ENCODE results near the gene COL23A1.

GRCh38 chr5:178234750-178235587 lies 355.2 kb downstream of the COL23A1 start:
- TF ChIP-seq, protein P1, sequence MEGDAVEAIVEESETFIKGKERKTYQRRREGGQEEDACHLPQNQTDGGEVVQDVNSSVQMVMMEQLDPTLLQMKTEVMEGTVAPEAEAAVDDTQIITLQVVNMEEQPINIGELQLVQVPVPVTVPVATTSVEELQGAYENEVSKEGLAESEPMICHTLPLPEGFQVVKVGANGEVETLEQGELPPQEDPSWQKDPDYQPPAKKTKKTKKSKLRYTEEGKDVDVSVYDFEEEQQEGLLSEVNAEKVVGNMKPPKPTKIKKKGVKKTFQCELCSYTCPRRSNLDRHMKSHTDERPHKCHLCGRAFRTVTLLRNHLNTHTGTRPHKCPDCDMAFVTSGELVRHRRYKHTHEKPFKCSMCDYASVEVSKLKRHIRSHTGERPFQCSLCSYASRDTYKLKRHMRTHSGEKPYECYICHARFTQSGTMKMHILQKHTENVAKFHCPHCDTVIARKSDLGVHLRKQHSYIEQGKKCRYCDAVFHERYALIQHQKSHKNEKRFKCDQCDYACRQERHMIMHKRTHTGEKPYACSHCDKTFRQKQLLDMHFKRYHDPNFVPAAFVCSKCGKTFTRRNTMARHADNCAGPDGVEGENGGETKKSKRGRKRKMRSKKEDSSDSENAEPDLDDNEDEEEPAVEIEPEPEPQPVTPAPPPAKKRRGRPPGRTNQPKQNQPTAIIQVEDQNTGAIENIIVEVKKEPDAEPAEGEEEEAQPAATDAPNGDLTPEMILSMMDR (tag by site-specific recombination; IDR thresholded peaks at IDR 0.05) = peak; percentile 76
- TF ChIP-seq ZNF830 (tag by site-specific recombination; IDR thresholded peaks at IDR 0.05; ENCODE audit: low read depth) = no peak

Data from HEK293 (cell line).